ENCODE results near the gene ADGRB3. TPM values are rescaled to one million over a fixed set of nuclear protein-coding genes. Genes with fewer than 3 reads are reported as not detected.

ADGRB3 gene
- polyA plus RNA-seq, 3 donors: 0.04 to 0.23 (median 0.05) TPM

GRCh38 chr6:68638230-68638900 is 3.3 kb downstream of the ADGRB3 start:
- no peaks in the 10 kb centered on the region for H3K79me2 ChIP-seq (ENCODE audit: insufficient read depth, low read length)
- no peak overlapping the region for H3K4me2 ChIP-seq (replicated peaks; ENCODE audit: extremely low read depth, low read length, poor library complexity, severe bottlenecking)
- peaks cover 27 to 28% of the 10 kb centered on the region in 2 donors for H3K4me1 ChIP-seq (ENCODE audit: control insufficient read depth in 1 of 2, insufficient read depth in 2 of 2, low read length in 2 of 2)
- peak; percentile 88 for TF ChIP-seq CTCF (IDR thresholded peaks at IDR 0.05)
- Mint-ChIP-seq H3K9me3 (peaks cover 0 to 13% (median 0%) of the 10 kb centered on the region in 7 donors), H3K27me3 (ENCODE audit: low read depth in 3 of 3) (peaks cover 37 to 58% (median 42%) of the 10 kb centered on the region in 3 donors), H3K27ac (no peak overlapping the region), H3K4me3 (no peak overlapping the region), H3K4me1 (peaks cover 41% of the 10 kb centered on the region), H3K36me3 (peaks cover 0 to 5% of the 10 kb centered on the region in 2 donors)
- H3K4me3 ChIP-seq (replicated peaks in 1 of 3; ENCODE audit: low read depth in 2 of 3, low read length in 3 of 3): no peak overlapping the region
- H3K9ac ChIP-seq (ENCODE audit: insufficient read depth, low read length, poor library complexity, severe bottlenecking): no peak overlapping the region
- DNase-seq: peak; percentile 26 to 50 (median 31)
- intact Hi-C loops (cut with micrococcal nuclease): no loop called here
- no peak overlapping the region for H3K27ac ChIP-seq (ENCODE audit: low read depth in 1 of 2, low read length in 2 of 2)
- no CpG with 5 or more reads among the region's 11 CpGs for WGBS (ENCODE audit: insufficient coverage)
- no peaks in the 10 kb centered on the region for H3K36me3 ChIP-seq (replicated peaks in 1 of 2; ENCODE audit: control insufficient read depth in 1 of 2, insufficient read depth in 2 of 2, low read length in 2 of 2)
- no peaks in the 10 kb centered on the region for H3K9me3 ChIP-seq (replicated peaks in 1 of 2; ENCODE audit: control insufficient read depth in 1 of 2, insufficient read depth in 1 of 2, low read length in 2 of 2)
- H2AFZ ChIP-seq (ENCODE audit: insufficient read depth, low read depth, low read length, poor library complexity, severe bottlenecking): no peak overlapping the region
- peaks cover 22 to 28% of the 10 kb centered on the region in 2 donors for H3K27me3 ChIP-seq (ENCODE audit: control insufficient read depth in 2 of 2, insufficient read depth in 2 of 2, low read length in 2 of 2)
- H4K20me1 ChIP-seq (ENCODE audit: insufficient read depth, low read length): no peaks in the 10 kb centered on the region

- Mint-ChIP-seq H3K9me3 (peaks cover 0 to 13% (median 0%) of the 10 kb centered on the region in 7 donors), H3K4me1 (peaks cover 33% of the 10 kb centered on the region), H3K27ac (no peak overlapping the region), H3K36me3 (peaks cover 0 to 5% of the 10 kb centered on the region in 2 donors), H3K4me3 (peak overlapping the region in 1 of 2 donors; percentile 39), H3K27me3 (ENCODE audit: low read depth in 3 of 3) (peaks cover 31 to 54% (median 35%) of the 10 kb centered on the region in 3 donors)
- no peak overlapping the region for H3K27ac ChIP-seq (ENCODE audit: low read depth in 1 of 2, low read length in 2 of 2)
- no peak for TF ChIP-seq CTCF (IDR thresholded peaks at IDR 0.05)
- no peak overlapping the region for H3K9ac ChIP-seq (ENCODE audit: insufficient read depth, low read length, poor library complexity, severe bottlenecking)
- H3K4me2 ChIP-seq (replicated peaks; ENCODE audit: extremely low read depth, low read length, poor library complexity, severe bottlenecking): no peak overlapping the region
- H3K4me1 ChIP-seq (ENCODE audit: control insufficient read depth in 1 of 2, insufficient read depth in 2 of 2, low read length in 2 of 2): peaks cover 19 to 20% of the 10 kb centered on the region in 2 donors
- no peak overlapping the region for H2AFZ ChIP-seq (ENCODE audit: insufficient read depth, low read depth, low read length, poor library complexity, severe bottlenecking)
- no peaks in the 10 kb centered on the region for H3K9me3 ChIP-seq (replicated peaks in 1 of 2; ENCODE audit: control insufficient read depth in 1 of 2, insufficient read depth in 1 of 2, low read length in 2 of 2)
- intact Hi-C loops (cut with micrococcal nuclease): no loop called here
- DNase-seq: no peak
- no peaks in the 10 kb centered on the region for H3K36me3 ChIP-seq (replicated peaks in 1 of 2; ENCODE audit: control insufficient read depth in 1 of 2, insufficient read depth in 2 of 2, low read length in 2 of 2)
- WGBS (ENCODE audit: insufficient coverage): 95% methylated on average over 4 of the region's 7 CpGs
- H3K4me3 ChIP-seq (replicated peaks in 1 of 3; ENCODE audit: low read depth in 2 of 3, low read length in 3 of 3): no peak overlapping the region
- H3K27me3 ChIP-seq (ENCODE audit: control insufficient read depth in 2 of 2, insufficient read depth in 2 of 2, low read length in 2 of 2): peaks cover 22% of the 10 kb centered on the region in 2 donors
- H3K79me2 ChIP-seq (ENCODE audit: insufficient read depth, low read length): no peaks in the 10 kb centered on the region
- H4K20me1 ChIP-seq (ENCODE audit: insufficient read depth, low read length): no peaks in the 10 kb centered on the region
Measured at GRCh38 chr6:68639211-68639610, 4.1 kb downstream of the ADGRB3 start.
